ENCODE data around the gene BMPR1B. TPM values are rescaled to one million over a fixed set of nuclear protein-coding genes. Genes with fewer than 3 reads are reported as not detected.

BMPR1B gene
- total RNA-seq, 2 donors from 2014 or later: 12.9 to 19.5 TPM

- Histone ChIP-seq H3K4me1 (ENCODE audit: control insufficient read depth in 1 of 2, low read depth in 2 of 2) (peaks cover 1 to 4% of the 10 kb centered on the region in 2 donors), H3K9me3 (peaks cover 3% of the 10 kb centered on the region), H3K27me3 (replicated peaks; ENCODE audit: insufficient read depth) (no peaks in the 10 kb centered on the region), H3K4me3 (no peak overlapping the region), H3K36me3 (no peaks in the 10 kb centered on the region), H3K27ac (no peak overlapping the region)
- ATAC-seq (ENCODE audit: insufficient number of reproducible peaks, low FRiP score, low read depth) (no peak), DNase-seq (ENCODE audit: low spot score) (no peak)
- TF ChIP-seq CTCF (IDR thresholded peaks at IDR 0.05): no peak
Observed at GRCh38 chr4:94911106-94911505, 153.4 kb downstream of the BMPR1B start.

- no peak for TF ChIP-seq CTCF (IDR thresholded peaks at IDR 0.05)
- ATAC-seq (ENCODE audit: insufficient number of reproducible peaks, low FRiP score, low read depth) (no peak), DNase-seq (ENCODE audit: low spot score) (no peak)
- no peak overlapping the region for H3K27ac ChIP-seq
- no peaks in the 10 kb centered on the region for H3K4me1 ChIP-seq (ENCODE audit: control insufficient read depth in 1 of 2, low read depth in 2 of 2)
- H3K27me3 ChIP-seq (replicated peaks; ENCODE audit: insufficient read depth): no peaks in the 10 kb centered on the region
- peaks cover 11% of the 10 kb centered on the region for H3K9me3 ChIP-seq
- H3K36me3 ChIP-seq: no peaks in the 10 kb centered on the region
- no peak overlapping the region for H3K4me3 ChIP-seq
Observed at GRCh38 chr4:94912606-94913005, 154.9 kb downstream of the BMPR1B start.

- H3K27me3 ChIP-seq (replicated peaks; ENCODE audit: insufficient read depth): no peaks in the 10 kb centered on the region
- no peak overlapping the region for H3K27ac ChIP-seq
- peaks cover 11% of the 10 kb centered on the region for H3K9me3 ChIP-seq
- H3K4me1 ChIP-seq (ENCODE audit: control insufficient read depth in 1 of 2, low read depth in 2 of 2): no peaks in the 10 kb centered on the region
- DNase-seq (ENCODE audit: low spot score) (no peak), ATAC-seq (ENCODE audit: insufficient number of reproducible peaks, low FRiP score, low read depth) (no peak)
- H3K4me3 ChIP-seq: no peak overlapping the region
- TF ChIP-seq CTCF (IDR thresholded peaks at IDR 0.05): no peak
- H3K36me3 ChIP-seq: no peaks in the 10 kb centered on the region
Observed at GRCh38 chr4:94913316-94913715, 155.6 kb downstream of the BMPR1B start.

GRCh38 chr4:94917146-94917545, 159.4 kb downstream of the BMPR1B start:
- DNase-seq (ENCODE audit: low spot score) (no peak), ATAC-seq (ENCODE audit: insufficient number of reproducible peaks, low FRiP score, low read depth) (no peak)
- H3K27me3 ChIP-seq (replicated peaks; ENCODE audit: insufficient read depth): no peaks in the 10 kb centered on the region

GRCh38 chr4:94918543-94918942, 160.8 kb downstream of the BMPR1B start:
- Histone ChIP-seq H3K36me3 (no peaks in the 10 kb centered on the region), H3K9me3 (peaks cover 11% of the 10 kb centered on the region), H3K4me1 (ENCODE audit: control insufficient read depth in 1 of 2, low read depth in 2 of 2) (peaks cover 0 to 7% of the 10 kb centered on the region in 2 donors), H3K4me3 (no peak overlapping the region), H3K27me3 (replicated peaks; ENCODE audit: insufficient read depth) (no peaks in the 10 kb centered on the region), H3K27ac (no peak overlapping the region)
- DNase-seq (ENCODE audit: low spot score) (no peak), ATAC-seq (ENCODE audit: insufficient number of reproducible peaks, low FRiP score, low read depth) (no peak)
- no peak for TF ChIP-seq CTCF (IDR thresholded peaks at IDR 0.05)

More at GRCh38 chr4:94917146-94917545, 159.4 kb downstream of the BMPR1B start:
- Histone ChIP-seq H3K4me3 (no peak overlapping the region), H3K9me3 (peaks cover 11% of the 10 kb centered on the region), H3K4me1 (ENCODE audit: control insufficient read depth in 1 of 2, low read depth in 2 of 2) (peaks cover 0 to 7% of the 10 kb centered on the region in 2 donors), H3K27ac (no peak overlapping the region), H3K36me3 (no peaks in the 10 kb centered on the region)
- TF ChIP-seq CTCF (IDR thresholded peaks at IDR 0.05): no peak
